HepG2 (cell line): Measurements from ENCODE around the gene LRP5. TPM values are rescaled to one million over a fixed set of nuclear protein-coding genes. Genes with fewer than 3 reads are reported as not detected.

Experiments used
- ATAC-seq: fragments of 200-7000 bp; cut with Tn5 transposase; 3 replicates; pipeline ENCODE4 v1.9.1; 2020; ENCODE audit warnings: mild to moderate bottlenecking, moderate library complexity
- BruUV-seq: library from RNA; stranded (reverse); fragments of 400-500 nt; replicated peaks from 2 replicates; lab custom pipeline; 2021; lab: Mats Ljungman, UMichigan
- CTCF ChIA-PET: fragments of 300-600 bp; formaldehyde crosslinking; extraction: SDS; loops from one replicate; lab custom pipeline; 2021; ENCODE audit warnings: low total read pairs, inconsistent platforms, low intra/inter-chr PET ratio; lab: Yijun Ruan, JAX
- POLR2A ChIA-PET: fragments of 350-600 bp; sonication (Branson Sonifier 250); formaldehyde crosslinking; loops from one replicate; lab custom pipeline; 2020; ENCODE audit warnings: antibody characterized with exemption, inconsistent platforms; lab: Yijun Ruan, JAX
- DNase-seq: peaks from one replicate; pipeline ENCODE4 v3.0.0-alpha.2; 2015; ENCODE audit warnings: low spot score
- FAIRE-seq: peaks from 3 replicates; lab custom pipeline; 2011; peaks lifted over from hg19 to GRCh38; lab: Jason Lieb, UNC
- H2AFZ ChIP-seq: one replicate; pipeline ENCODE4 v1.6.1; 2011; ENCODE audit warnings: low read length, inconsistent platforms
- H3K27ac ChIP-seq: fragments of 300-600 bp; 3 replicates; pipeline ENCODE4 v1.8.0; 2011; ENCODE audit warnings: mixed run types, mild to moderate bottlenecking, mixed read lengths, low read length, inconsistent platforms; ENCODE audit not compliant: insufficient read depth; ENCODE audit errors: extremely low read length
- H3K27me3 ChIP-seq, 2 experiments: fragments of 200-600 bp in 1 of 2; 2 replicates in 1 of 2; 3 replicates in 1 of 2; pipeline versions ENCODE4 v1.6.0 to v1.8.0; 2011; ENCODE audit warnings: low read length in 2 of 2, mild to moderate bottlenecking in 2 of 2, moderate library complexity in 2 of 2, inconsistent platforms in 1 of 2; ENCODE audit not compliant: insufficient read depth in 2 of 2, control insufficient read depth in 1 of 2
- H3K36me3 ChIP-seq, 2 experiments: fragments of 200-600 bp in 1 of 2; replicated peaks in 1 of 2; 2 replicates in 1 of 2; 3 replicates in 1 of 2; pipeline versions ENCODE4 v1.5.1 to v1.8.0; 2011; ENCODE audit warnings: low read length in 2 of 2, inconsistent platforms in 1 of 2; ENCODE audit not compliant: insufficient read depth in 2 of 2, control insufficient read depth in 1 of 2
- H3K4me1 ChIP-seq: 2 replicates; pipeline ENCODE4 v1.5.1; 2012; ENCODE audit warnings: low read length, inconsistent platforms; ENCODE audit not compliant: insufficient read depth
- H3K4me2 ChIP-seq: 2 replicates; pipeline ENCODE4 v1.6.0; 2011; ENCODE audit warnings: low read depth, low read length, inconsistent platforms
- H3K4me3 ChIP-seq, 3 experiments: fragments of 200-600 bp in 1 of 3; sonication (generic), shearing (Covaris generic) in 1 of 3; replicated peaks in 1 of 3; 2 replicates each; pipeline ENCODE4 v1.5.1; 2011 to 2016; ENCODE audit warnings: low read length in 3 of 3, inconsistent platforms in 2 of 3, low read depth in 2 of 3, mild to moderate bottlenecking in 2 of 3, control low read depth in 1 of 3, mixed read lengths in 1 of 3; ENCODE audit not compliant: insufficient read depth in 1 of 3
- H3K79me2 ChIP-seq: one replicate; pipeline ENCODE4 v1.6.1; 2011; ENCODE audit warnings: low read length, inconsistent platforms; ENCODE audit not compliant: insufficient read depth
- H3K9ac ChIP-seq: 2 replicates; pipeline ENCODE4 v1.6.0; 2011; ENCODE audit warnings: mild to moderate bottlenecking, low read depth, low read length, inconsistent platforms; ENCODE audit not compliant: insufficient read depth
- H3K9me3 ChIP-seq: 2 replicates; pipeline ENCODE4 v1.5.1; 2012; ENCODE audit warnings: mild to moderate bottlenecking, low read length
- H4K20me1 ChIP-seq: 2 replicates; pipeline ENCODE4 v1.6.0; 2011; ENCODE audit warnings: inconsistent platforms, mild to moderate bottlenecking, low read length, moderate library complexity; ENCODE audit not compliant: insufficient read depth
- ETV5 ChIP-seq: IDR thresholded peaks from 2 replicates; pipeline ENCODE4 v1.6.1; 2018; ENCODE audit warnings: missing biosample characterization, missing genetic modification reagents, inconsistent platforms, borderline replicate concordance
- GABPA ChIP-seq, 2 experiments: IDR thresholded peaks; 2 replicates each; pipeline ENCODE4 v1.6.1; 2011 to 2016; ENCODE audit warnings: low read depth in 2 of 2, low read length in 1 of 2, missing biosample characterization in 1 of 2, missing genetic modification characterization in 1 of 2
- GABPB1 ChIP-seq: IDR thresholded peaks from 2 replicates; pipeline ENCODE4 v1.6.1; 2016; ENCODE audit warnings: mild to moderate bottlenecking, missing genetic modification reagents, moderate library complexity, missing compliant biosample characterization
- GATAD2A ChIP-seq: IDR thresholded peaks from 2 replicates; pipeline ENCODE4 v1.6.1; 2016
- KDM5A ChIP-seq: fragments of 200-600 bp; sonication (generic); IDR thresholded peaks from 2 replicates; pipeline ENCODE4 v1.7.0; 2018; ENCODE audit warnings: antibody characterized with exemption, mild to moderate bottlenecking, low read length, borderline replicate concordance
- REPIN1 ChIP-seq: sonication (generic); formaldehyde crosslinking; IDR thresholded peaks from 2 replicates; pipeline ENCODE4 v1.8.0; 2022; ENCODE audit warnings: missing genetic modification reagents, low read depth, mild to moderate bottlenecking, borderline replicate concordance
- YY1 ChIP-seq: IDR thresholded peaks from 2 replicates; pipeline ENCODE4 v1.6.1; 2011; ENCODE audit warnings: low read length, low read depth, moderate library complexity, mild to moderate bottlenecking; ENCODE audit not compliant: insufficient read depth, insufficient replicate concordance
- ZBTB38 ChIP-seq: sonication (generic); formaldehyde crosslinking; IDR thresholded peaks from 2 replicates; pipeline ENCODE4 v1.5.1; 2020; ENCODE audit warnings: mild to moderate bottlenecking, missing genetic modification reagents
- ZNF24 ChIP-seq: fragments of 450-650 bp; IDR thresholded peaks from 2 replicates; pipeline ENCODE4 v1.6.1; 2017; ENCODE audit warnings: antibody characterized with exemption, mild to moderate bottlenecking
- ZNF501 ChIP-seq: sonication (generic); formaldehyde crosslinking; IDR thresholded peaks from 2 replicates; pipeline ENCODE4 v1.5.1; 2020; ENCODE audit warnings: mild to moderate bottlenecking, moderate library complexity, missing genetic modification reagents
- ZNF616 ChIP-seq: sonication (generic); formaldehyde crosslinking; IDR thresholded peaks from 2 replicates; pipeline ENCODE4 v1.5.0; 2020; ENCODE audit warnings: low read depth, mild to moderate bottlenecking, missing genetic modification reagents
- ZNF747 ChIP-seq: sonication (generic); formaldehyde crosslinking; IDR thresholded peaks from 2 replicates; pipeline ENCODE4 v1.8.1; 2023; ENCODE audit warnings: missing genetic modification reagents, mild to moderate bottlenecking, borderline replicate concordance
- ZNF788 ChIP-seq: sonication (generic); formaldehyde crosslinking; IDR thresholded peaks from 2 replicates; pipeline ENCODE4 v1.5.0; 2020; ENCODE audit warnings: mild to moderate bottlenecking, missing genetic modification reagents, borderline replicate concordance
- WGBS: methylation state at CpG from one replicate; pipeline ENCODE4 v1.1.6; 2017; ENCODE audit warnings: low lambda C conversion rate; 5-methylcytosine and 5-hydroxymethylcytosine counted together
- in situ Hi-C: cut with HindIII; loops from 2 replicates; pipeline ENCODE4 v1.10.0; 2017; ENCODE audit warnings: low pct_unique_long_range_greater_than_20kb; ENCODE audit not compliant: extremely low pct_ligation_motif_present
- intact Hi-C: fragments of 100-400 bp; cut with micrococcal nuclease; formaldehyde crosslinking; loops from one replicate; pipeline ENCODE4 v1.10.0; 2022; ENCODE audit not compliant: unreplicated experiment
- polyA plus RNA-seq, 8 experiments: library from polyadenylated mRNA; depleted of rRNA in 3 of 8; stranded (reverse) in 7 of 8; unstranded in 1 of 8; fragments of >200 nt; fragmentation: Illumina TruSeq in 4 of 8; extraction: Trizol in 4 of 8; gene quantifications; 2 replicates each; pipeline versions ENCODE4 v1.2.1 to v1.2.3, GENCODE V29; 2011 to 2016; ENCODE audit warnings: low read depth in 4 of 8, missing spikeins in 1 of 8, mixed read lengths in 1 of 8; ENCODE audit not compliant: insufficient read depth in 1 of 8
- total RNA-seq, 5 experiments: library from RNA; depleted of rRNA; stranded (reverse); fragments of >200 nt; fragmentation: Illumina TruSeq; extraction: Trizol; gene quantifications; 2 replicates each; pipeline ENCODE4 v1.2.3, GENCODE V29; 2016; ENCODE audit warnings: low read depth in 1 of 5
- TF ChIP-seq, protein P1 (sequence below): sonication (generic); formaldehyde crosslinking; IDR thresholded peaks from 2 replicates; pipeline ENCODE4 v1.4.0; 2020; ENCODE audit warnings: mild to moderate bottlenecking, missing genetic modification reagents
- TF ChIP-seq, protein P2 (sequence below): IDR thresholded peaks from 2 replicates; pipeline ENCODE4 v1.6.1; 2012; ENCODE audit warnings: inconsistent platforms
- TF ChIP-seq, protein P3 (sequence below): sonication (generic); IDR thresholded peaks from 2 replicates; pipeline ENCODE4 v1.6.1; 2016; ENCODE audit warnings: low read depth, borderline replicate concordance
- TF ChIP-seq, protein P4 (sequence below): sonication (generic); formaldehyde crosslinking; conservative IDR thresholded peaks from 2 replicates; pipeline ENCODE4 v1.4.0; 2020; ENCODE audit warnings: missing genetic modification reagents

LRP5 gene
- total and polyA plus RNA-seq, 2 of the 13 experiments (the other 11 are each of a cell fraction or from before 2014, with no cell fraction given) = 40.4 to 64.0 TPM

DNA sequence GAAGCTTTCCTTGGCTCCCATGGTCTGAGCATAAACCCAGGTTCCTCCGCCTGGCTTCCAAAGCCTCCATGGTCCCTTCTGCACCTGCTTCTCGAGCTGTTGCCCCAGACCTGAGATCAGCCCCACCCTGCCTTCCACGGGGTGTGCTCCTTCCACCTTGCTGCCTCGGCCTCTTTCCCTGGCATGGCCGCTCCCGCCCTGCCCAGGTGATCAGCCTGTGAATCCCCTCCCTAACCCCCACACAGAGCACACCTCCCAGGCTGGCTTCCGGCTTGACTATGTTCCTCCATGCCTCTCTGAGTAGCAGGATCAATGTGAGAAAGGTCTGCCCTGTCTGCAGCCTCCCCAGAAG, 145.5 kb downstream of the LRP5 start:
- ChIA-PET CTCF (no interaction called here), POLR2A (no interaction called here)
- Histone ChIP-seq H3K9ac (peak overlapping the region; percentile 33; the same call in 1 of the 2 replicates), H3K4me2 (peak overlapping the region; percentile 81), H4K20me1 (peaks cover 15% of the 10 kb centered on the region), H3K79me2 (peaks cover 19% of the 10 kb centered on the region), H2AFZ (peak overlapping the region; percentile 68), H3K4me1 (peaks cover 66% of the 10 kb centered on the region), H3K36me3 (no peaks in the 10 kb centered on the region), H3K9me3 (no peaks in the 10 kb centered on the region), H3K27ac (no peak overlapping the region), H3K27me3 (no peaks in the 10 kb centered on the region; a peak in 1 of 5 replicates), H3K4me3 (peak overlapping the region; percentile 8 to 61 (median 9); a peak in 5 of 6 replicates)
- FAIRE-seq = no peak
- intact Hi-C loops = no loop called here
- peak; percentile 25 for DNase-seq
- no peak for ATAC-seq
- WGBS = 13% methylated on average over 7 of the region's 7 CpGs
- no TSS peak for BruUV-seq
- in situ Hi-C loops = no loop called here
- TF ChIP-seq ETV5 (peak; percentile 45; the same call in 1 of the 2 replicates), KDM5A (no peak), YY1 (peak; percentile 52), ZNF501 (CRISPR knock-in tag) (0 out of 2 replicates have a peak, but pooled peaks have one; percentile 5), REPIN1 (CRISPR knock-in tag) (no peak), GABPA (IDR thresholded peaks at IDR 0.05; ENCODE audit: low read depth, low read length) (peak; percentile 15; the same call in 1 of the 2 replicates), GABPA (CRISPR knock-in tag; IDR thresholded peaks at IDR 0.05; ENCODE audit: low read depth) (peak; percentile 61), ZBTB38 (CRISPR knock-in tag) (0 out of 2 replicates have a peak, but pooled peaks have one; percentile 21), GATAD2A (CRISPR knock-in tag) (0 out of 2 replicates have a peak, but pooled peaks have one; percentile 6), ZNF616 (CRISPR knock-in tag) (0 out of 2 replicates have a peak, but pooled peaks have one; percentile 55), ZNF747 (CRISPR knock-in tag) (0 out of 2 replicates have a peak, but pooled peaks have one; percentile 70), ZNF24 (no peak), GABPB1 (CRISPR knock-in tag) (0 out of 2 replicates have a peak, but pooled peaks have one; percentile 47), ZNF788 (CRISPR knock-in tag) (peak; percentile 72; the same call in 1 of the 2 replicates)
- TF ChIP-seq, protein P1, sequence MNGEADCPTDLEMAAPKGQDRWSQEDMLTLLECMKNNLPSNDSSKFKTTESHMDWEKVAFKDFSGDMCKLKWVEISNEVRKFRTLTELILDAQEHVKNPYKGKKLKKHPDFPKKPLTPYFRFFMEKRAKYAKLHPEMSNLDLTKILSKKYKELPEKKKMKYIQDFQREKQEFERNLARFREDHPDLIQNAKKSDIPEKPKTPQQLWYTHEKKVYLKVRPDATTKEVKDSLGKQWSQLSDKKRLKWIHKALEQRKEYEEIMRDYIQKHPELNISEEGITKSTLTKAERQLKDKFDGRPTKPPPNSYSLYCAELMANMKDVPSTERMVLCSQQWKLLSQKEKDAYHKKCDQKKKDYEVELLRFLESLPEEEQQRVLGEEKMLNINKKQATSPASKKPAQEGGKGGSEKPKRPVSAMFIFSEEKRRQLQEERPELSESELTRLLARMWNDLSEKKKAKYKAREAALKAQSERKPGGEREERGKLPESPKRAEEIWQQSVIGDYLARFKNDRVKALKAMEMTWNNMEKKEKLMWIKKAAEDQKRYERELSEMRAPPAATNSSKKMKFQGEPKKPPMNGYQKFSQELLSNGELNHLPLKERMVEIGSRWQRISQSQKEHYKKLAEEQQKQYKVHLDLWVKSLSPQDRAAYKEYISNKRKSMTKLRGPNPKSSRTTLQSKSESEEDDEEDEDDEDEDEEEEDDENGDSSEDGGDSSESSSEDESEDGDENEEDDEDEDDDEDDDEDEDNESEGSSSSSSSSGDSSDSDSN (CRISPR knock-in tag) = peak; percentile 51; the same call in 1 of the 2 replicates
- TF ChIP-seq, protein P2, sequence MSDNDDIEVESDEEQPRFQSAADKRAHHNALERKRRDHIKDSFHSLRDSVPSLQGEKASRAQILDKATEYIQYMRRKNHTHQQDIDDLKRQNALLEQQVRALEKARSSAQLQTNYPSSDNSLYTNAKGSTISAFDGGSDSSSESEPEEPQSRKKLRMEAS = peak; percentile 43; the same call in 1 of the 2 replicates
- TF ChIP-seq, protein P3, sequence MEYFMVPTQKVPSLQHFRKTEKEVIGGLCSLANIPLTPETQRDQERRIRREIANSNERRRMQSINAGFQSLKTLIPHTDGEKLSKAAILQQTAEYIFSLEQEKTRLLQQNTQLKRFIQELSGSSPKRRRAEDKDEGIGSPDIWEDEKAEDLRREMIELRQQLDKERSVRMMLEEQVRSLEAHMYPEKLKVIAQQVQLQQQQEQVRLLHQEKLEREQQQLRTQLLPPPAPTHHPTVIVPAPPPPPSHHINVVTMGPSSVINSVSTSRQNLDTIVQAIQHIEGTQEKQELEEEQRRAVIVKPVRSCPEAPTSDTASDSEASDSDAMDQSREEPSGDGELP = 0 out of 2 replicates have a peak, but pooled peaks have one; percentile 21
- TF ChIP-seq, protein P4, sequence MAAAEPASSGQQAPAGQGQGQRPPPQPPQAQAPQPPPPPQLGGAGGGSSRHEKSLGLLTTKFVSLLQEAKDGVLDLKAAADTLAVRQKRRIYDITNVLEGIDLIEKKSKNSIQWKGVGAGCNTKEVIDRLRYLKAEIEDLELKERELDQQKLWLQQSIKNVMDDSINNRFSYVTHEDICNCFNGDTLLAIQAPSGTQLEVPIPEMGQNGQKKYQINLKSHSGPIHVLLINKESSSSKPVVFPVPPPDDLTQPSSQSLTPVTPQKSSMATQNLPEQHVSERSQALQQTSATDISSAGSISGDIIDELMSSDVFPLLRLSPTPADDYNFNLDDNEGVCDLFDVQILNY (CRISPR knock-in tag) = no peak
